Prostate gland (tissue), 2 donors: ENCODE results near the gene MVB12B.

ENCODE experiments used
- POLR2A ChIP-seq: fragments of 450-650 bp; IDR thresholded peaks from one replicate; pipeline ENCODE4 v1.6.1; 2016; ENCODE audit warnings: antibody characterized with exemption, mild to moderate bottlenecking
- POLR2AphosphoS5 ChIP-seq: sonication (generic); formaldehyde crosslinking; IDR thresholded peaks from one replicate; pipeline ENCODE4 v1.6.1; 2017; ENCODE audit warnings: antibody characterized with exemption
- TF ChIP-seq, protein P1 (sequence below), 4 experiments: fragments of 200-600 bp in 2 of 4; fragments of 450-650 bp in 2 of 4; sonication (generic) in 2 of 4; IDR thresholded peaks; 1 replicate in 3 of 4; 2 replicates in 1 of 4; pipeline ENCODE4 v1.5.1; 2016 to 2019; ENCODE audit warnings: antibody characterized with exemption in 4 of 4, mild to moderate bottlenecking in 2 of 4, moderate library complexity in 2 of 4

DNA sequence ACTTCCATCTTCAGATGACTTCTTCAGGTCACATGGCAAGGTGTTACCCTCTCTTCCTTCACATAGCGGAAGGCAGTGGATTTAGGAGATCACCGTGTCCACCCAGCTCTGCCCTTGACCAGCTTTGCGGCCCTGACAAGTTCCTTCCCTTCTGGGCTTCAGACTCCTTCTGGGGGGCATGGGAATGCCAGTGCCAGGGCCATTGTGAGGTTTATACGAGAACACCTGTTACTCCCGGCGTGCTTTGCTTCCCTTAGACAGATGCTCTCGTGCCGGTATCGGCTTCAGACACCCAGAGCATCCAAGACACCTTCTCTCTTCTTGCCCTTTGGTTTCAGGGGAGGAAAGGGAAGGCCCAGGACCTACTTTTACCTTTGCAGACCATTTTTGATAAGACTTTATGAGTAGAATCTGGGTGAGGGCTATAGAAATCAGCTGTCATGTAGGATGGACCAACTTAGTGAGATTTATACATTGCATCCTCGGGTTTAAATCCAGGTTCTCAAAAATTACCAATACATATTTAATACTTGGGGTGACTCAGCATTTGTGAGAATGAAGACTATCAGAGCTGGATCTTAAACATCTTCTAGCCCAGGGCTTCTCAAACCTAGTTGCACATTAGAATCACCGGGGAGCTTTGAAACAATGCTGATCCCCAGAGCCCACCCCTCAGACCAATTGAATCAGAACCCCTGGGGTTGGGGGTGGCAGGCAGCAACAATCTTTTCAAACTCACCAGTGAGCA is 138.2 kb downstream of the MVB12B start:
- TF ChIP-seq POLR2A (no peak), POLR2AphosphoS5 (no peak)
- TF ChIP-seq, protein P1, sequence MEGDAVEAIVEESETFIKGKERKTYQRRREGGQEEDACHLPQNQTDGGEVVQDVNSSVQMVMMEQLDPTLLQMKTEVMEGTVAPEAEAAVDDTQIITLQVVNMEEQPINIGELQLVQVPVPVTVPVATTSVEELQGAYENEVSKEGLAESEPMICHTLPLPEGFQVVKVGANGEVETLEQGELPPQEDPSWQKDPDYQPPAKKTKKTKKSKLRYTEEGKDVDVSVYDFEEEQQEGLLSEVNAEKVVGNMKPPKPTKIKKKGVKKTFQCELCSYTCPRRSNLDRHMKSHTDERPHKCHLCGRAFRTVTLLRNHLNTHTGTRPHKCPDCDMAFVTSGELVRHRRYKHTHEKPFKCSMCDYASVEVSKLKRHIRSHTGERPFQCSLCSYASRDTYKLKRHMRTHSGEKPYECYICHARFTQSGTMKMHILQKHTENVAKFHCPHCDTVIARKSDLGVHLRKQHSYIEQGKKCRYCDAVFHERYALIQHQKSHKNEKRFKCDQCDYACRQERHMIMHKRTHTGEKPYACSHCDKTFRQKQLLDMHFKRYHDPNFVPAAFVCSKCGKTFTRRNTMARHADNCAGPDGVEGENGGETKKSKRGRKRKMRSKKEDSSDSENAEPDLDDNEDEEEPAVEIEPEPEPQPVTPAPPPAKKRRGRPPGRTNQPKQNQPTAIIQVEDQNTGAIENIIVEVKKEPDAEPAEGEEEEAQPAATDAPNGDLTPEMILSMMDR (IDR thresholded peaks at IDR 0.05), result no peak
